Neuronal stem cell (in vitro differentiated cells): Measurements from ENCODE around the gene CD44.

ENCODE experiments used
- DNase-seq: peaks from one replicate; pipeline ENCODE4 v3.0.0-alpha.2; 2013; ENCODE audit warnings: low spot score
- H2AFZ ChIP-seq: one replicate; pipeline ENCODE4 v1.6.1; 2013; ENCODE audit warnings: mild to moderate bottlenecking, low read length, inconsistent platforms
- H2AK5ac ChIP-seq: 2 replicates; pipeline ENCODE4 v1.6.1; 2013; ENCODE audit warnings: low read depth, mild to moderate bottlenecking, inconsistent platforms, low read length, moderate library complexity, mixed read lengths
- H2BK120ac ChIP-seq: 2 replicates; pipeline ENCODE4 v1.6.1; 2013; ENCODE audit warnings: low read depth, mild to moderate bottlenecking, inconsistent platforms, low read length, moderate library complexity, mixed read lengths
- H2BK12ac ChIP-seq: one replicate; pipeline ENCODE4 v1.6.1; 2013; ENCODE audit warnings: low read length, inconsistent platforms
- H2BK15ac ChIP-seq: 2 replicates; pipeline ENCODE4 v1.6.1; 2013; ENCODE audit warnings: mild to moderate bottlenecking, low read length, inconsistent platforms, mixed read lengths
- H2BK5ac ChIP-seq: one replicate; pipeline ENCODE4 v1.6.1; 2013; ENCODE audit warnings: inconsistent platforms, mild to moderate bottlenecking, low read length, moderate library complexity
- H3K14ac ChIP-seq: one replicate; pipeline ENCODE4 v1.6.1; 2013; ENCODE audit warnings: low read length, inconsistent platforms
- H3K18ac ChIP-seq: 2 replicates; pipeline ENCODE4 v1.6.1; 2013; ENCODE audit warnings: low read length, inconsistent platforms
- H3K23ac ChIP-seq: 2 replicates; pipeline ENCODE4 v1.6.1; 2013; ENCODE audit warnings: low read depth, mild to moderate bottlenecking, mixed read lengths, low read length, inconsistent platforms; ENCODE audit not compliant: poor library complexity
- H3K27ac ChIP-seq: replicated peaks from 3 replicates; pipeline ENCODE4 v1.5.1; 2013; ENCODE audit warnings: low read length, inconsistent platforms
- H3K27me3 ChIP-seq, 3 experiments: 2 replicates each; pipeline ENCODE4 v1.6.1; 2013; ENCODE audit warnings: low read length in 3 of 3, mild to moderate bottlenecking in 2 of 3, inconsistent platforms in 1 of 3, low read depth in 1 of 3, mixed read lengths in 1 of 3, moderate library complexity in 1 of 3; ENCODE audit not compliant: control insufficient read depth in 3 of 3, insufficient read depth in 3 of 3
- H3K36me3 ChIP-seq, 2 donors: replicated peaks in 1 of 2; 2 replicates each; pipeline ENCODE4 v1.6.1; 2013; ENCODE audit warnings: low read length in 2 of 2; ENCODE audit not compliant: control insufficient read depth in 2 of 2, insufficient read depth in 2 of 2
- H3K4ac ChIP-seq: 2 replicates; pipeline ENCODE4 v1.6.1; 2013; ENCODE audit warnings: inconsistent platforms, mild to moderate bottlenecking, low read length, moderate library complexity
- H3K4me1 ChIP-seq, 2 donors: 1 replicate in 1 of 2; 2 replicates in 1 of 2; pipeline ENCODE4 v1.6.1; 2013; ENCODE audit warnings: low read length in 2 of 2, low read depth in 1 of 2; ENCODE audit not compliant: control insufficient read depth in 2 of 2, insufficient read depth in 1 of 2
- H3K4me2 ChIP-seq: one replicate; pipeline ENCODE4 v1.6.1; 2013; ENCODE audit warnings: mild to moderate bottlenecking, low read length, inconsistent platforms; ENCODE audit not compliant: insufficient read depth, poor library complexity, severe bottlenecking
- H3K4me3 ChIP-seq, 2 donors: 2 replicates each; pipeline ENCODE4 v1.5.1; 2013; ENCODE audit warnings: low read length in 2 of 2, mild to moderate bottlenecking in 2 of 2, inconsistent platforms in 1 of 2, moderate library complexity in 1 of 2
- H3K79me1 ChIP-seq: one replicate; pipeline ENCODE4 v1.6.1; 2013; ENCODE audit warnings: low read depth, mild to moderate bottlenecking, inconsistent platforms, low read length, moderate library complexity
- H3K9ac ChIP-seq: one replicate; pipeline ENCODE4 v1.6.1; 2013; ENCODE audit warnings: mild to moderate bottlenecking, low read depth, low read length, inconsistent platforms; ENCODE audit not compliant: poor library complexity
- H3K9me3 ChIP-seq, 2 donors: replicated peaks in 1 of 2; 2 replicates each; pipeline versions ENCODE3 to v1.6.1; 2013; ENCODE audit warnings: low read length in 2 of 2, mild to moderate bottlenecking in 2 of 2, inconsistent platforms in 1 of 2, low read depth in 1 of 2, mixed read lengths in 1 of 2, moderate library complexity in 1 of 2; ENCODE audit not compliant: control insufficient read depth in 2 of 2, insufficient read depth in 1 of 2
- H4K8ac ChIP-seq: one replicate; pipeline ENCODE4 v1.6.1; 2013; ENCODE audit warnings: low read depth, mild to moderate bottlenecking, inconsistent platforms, low read length, moderate library complexity
- H4K91ac ChIP-seq: one replicate; pipeline ENCODE4 v1.6.1; 2013; ENCODE audit warnings: low read length, low read depth, mild to moderate bottlenecking, inconsistent platforms; ENCODE audit not compliant: poor library complexity
- WGBS, 2 donors: extraction: QIAGEN DNeasy Blood & Tissue Kit; methylation state at CpG; one replicate each; pipeline ENCODE4 v1.1.7; 2013; ENCODE audit warnings: missing lambda C conversion rate in 2 of 2, mixed read lengths in 1 of 2; ENCODE audit not compliant: insufficient read length in 2 of 2, insufficient replicate concordance in 1 of 2; ENCODE audit errors: extremely low coverage in 2 of 2; 5-methylcytosine and 5-hydroxymethylcytosine counted together

The CD44 gene

GRCh38 chr11:35169754-35170153 lies 30.8 kb downstream of the CD44 start:
- H3K23ac ChIP-seq, result no peak overlapping the region
- no peak overlapping the region for H3K4ac ChIP-seq
- no peaks in the 10 kb centered on the region for H3K36me3 ChIP-seq
- no peak overlapping the region for H3K18ac ChIP-seq
- H4K91ac ChIP-seq, result no peak overlapping the region
- H2AK5ac ChIP-seq, result no peak overlapping the region
- no CpG with 5 or more reads among the region's 1 CpG for WGBS, 2 donors
- H3K4me1 ChIP-seq, result peaks cover 5 to 25% of the 10 kb centered on the region in 2 donors
- H3K27me3 ChIP-seq, result no peaks in the 10 kb centered on the region
- H3K9me3 ChIP-seq, result no peaks in the 10 kb centered on the region
- no peaks in the 10 kb centered on the region for H3K79me1 ChIP-seq
- no peak overlapping the region for H3K9ac ChIP-seq
- no peak overlapping the region for H4K8ac ChIP-seq
- no peak for DNase-seq
- H3K14ac ChIP-seq, result no peak overlapping the region
- no peak overlapping the region for H2BK12ac ChIP-seq
- H2BK5ac ChIP-seq, result no peak overlapping the region
- no peak overlapping the region for H3K4me3 ChIP-seq
- no peak overlapping the region for H2BK15ac ChIP-seq
- H2AFZ ChIP-seq, result no peak overlapping the region
- no peak overlapping the region for H2BK120ac ChIP-seq
- H3K4me2 ChIP-seq, result no peak overlapping the region
- no peak overlapping the region for H3K27ac ChIP-seq

DNA sequence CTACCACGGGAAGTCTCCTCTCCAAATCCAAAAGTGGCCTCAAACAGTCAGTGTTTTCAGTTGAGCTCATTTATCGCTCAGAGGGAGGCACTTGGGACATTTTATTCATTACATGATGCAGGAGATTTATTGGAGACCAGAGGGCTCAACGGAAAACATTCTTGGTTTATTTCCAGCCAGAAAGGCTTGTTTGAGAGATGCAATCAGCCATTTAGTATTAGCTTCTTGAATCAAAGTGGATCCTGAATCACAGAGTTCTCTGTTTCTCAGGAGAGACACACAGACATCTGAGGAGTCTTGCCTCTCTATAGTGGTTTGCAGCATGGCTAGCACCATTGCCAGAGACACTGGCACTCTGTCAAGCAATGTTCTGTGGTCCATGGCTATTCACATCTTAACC lies 31.5 kb downstream of the CD44 start:
- H3K4me1 ChIP-seq, result peaks cover 7 to 29% of the 10 kb centered on the region in 2 donors
- H3K9ac ChIP-seq, result no peak overlapping the region
- H3K79me1 ChIP-seq, result no peaks in the 10 kb centered on the region
- no peak overlapping the region for H3K4me3 ChIP-seq
- H2BK120ac ChIP-seq, result no peak overlapping the region
- H2AFZ ChIP-seq, result no peak overlapping the region
- H3K36me3 ChIP-seq, result no peaks in the 10 kb centered on the region
- WGBS, 2 donors, result no CpG with 5 or more reads among the region's 3 CpGs
- H2BK15ac ChIP-seq, result no peak overlapping the region
- no peak overlapping the region for H3K4me2 ChIP-seq
- no peak overlapping the region for H2BK12ac ChIP-seq
- H3K27ac ChIP-seq, result no peak overlapping the region
- H3K27me3 ChIP-seq, result no peaks in the 10 kb centered on the region
- H3K14ac ChIP-seq, result no peak overlapping the region
- H3K9me3 ChIP-seq, result no peaks in the 10 kb centered on the region
- H2BK5ac ChIP-seq, result no peak overlapping the region
- H3K23ac ChIP-seq, result no peak overlapping the region
- H4K8ac ChIP-seq, result no peak overlapping the region
- no peak overlapping the region for H2AK5ac ChIP-seq
- no peak overlapping the region for H3K4ac ChIP-seq
- no peak overlapping the region for H3K18ac ChIP-seq
- no peak overlapping the region for H4K91ac ChIP-seq
- no peak for DNase-seq

GRCh38 chr11:35171226-35171625 lies 32.3 kb downstream of the CD44 start:
- no peak overlapping the region for H3K18ac ChIP-seq
- H3K4me2 ChIP-seq, result no peak overlapping the region
- no peak overlapping the region for H4K8ac ChIP-seq
- H3K9ac ChIP-seq, result no peak overlapping the region
- no peaks in the 10 kb centered on the region for H3K9me3 ChIP-seq
- H3K36me3 ChIP-seq, result no peaks in the 10 kb centered on the region
- no peak overlapping the region for H3K23ac ChIP-seq
- H2BK120ac ChIP-seq, result no peak overlapping the region
- no peak overlapping the region for H2BK15ac ChIP-seq
- H3K4ac ChIP-seq, result no peak overlapping the region
- H3K4me1 ChIP-seq, result peaks cover 4 to 22% of the 10 kb centered on the region in 2 donors
- no peak overlapping the region for H3K4me3 ChIP-seq
- H3K14ac ChIP-seq, result no peak overlapping the region
- H3K27me3 ChIP-seq, result no peaks in the 10 kb centered on the region
- no peak overlapping the region for H2AK5ac ChIP-seq
- no peak overlapping the region for H4K91ac ChIP-seq
- no CpG with 5 or more reads among the region's 1 CpG for WGBS, 2 donors
- no peak overlapping the region for H3K27ac ChIP-seq
- no peak overlapping the region for H2BK5ac ChIP-seq
- no peak overlapping the region for H2AFZ ChIP-seq
- H2BK12ac ChIP-seq, result no peak overlapping the region
- no peak for DNase-seq
- no peaks in the 10 kb centered on the region for H3K79me1 ChIP-seq

GRCh38 chr11:35173011-35173511 lies 34.1 kb downstream of the CD44 start:
- H3K14ac ChIP-seq, result no peak overlapping the region
- no peak overlapping the region for H2BK120ac ChIP-seq
- no peak overlapping the region for H3K9ac ChIP-seq
- DNase-seq, result no peak
- no peak overlapping the region for H2BK15ac ChIP-seq
- H2BK5ac ChIP-seq, result no peak overlapping the region
- H3K4me3 ChIP-seq, result no peak overlapping the region
- no peak overlapping the region for H3K4me2 ChIP-seq
- no peak overlapping the region for H3K23ac ChIP-seq
- peaks cover 3 to 23% of the 10 kb centered on the region in 2 donors for H3K4me1 ChIP-seq
- H2AK5ac ChIP-seq, result no peak overlapping the region
- H3K9me3 ChIP-seq, result no peaks in the 10 kb centered on the region
- no peak overlapping the region for H2AFZ ChIP-seq
- no peak overlapping the region for H3K4ac ChIP-seq
- no peaks in the 10 kb centered on the region for H3K27me3 ChIP-seq
- H3K36me3 ChIP-seq, result no peaks in the 10 kb centered on the region
- H4K8ac ChIP-seq, result no peak overlapping the region
- no peak overlapping the region for H4K91ac ChIP-seq
- no peak overlapping the region for H2BK12ac ChIP-seq
- H3K79me1 ChIP-seq, result no peaks in the 10 kb centered on the region
- H3K27ac ChIP-seq, result no peak overlapping the region
- H3K18ac ChIP-seq, result no peak overlapping the region
- WGBS, 2 donors, result no CpG with 5 or more reads among the region's 2 CpGs
